ENCODE results near the gene CHD9. TPM values are rescaled to one million over a fixed set of nuclear protein-coding genes. Genes with fewer than 3 reads are reported as not detected.

CHD9 gene
- total RNA-seq, 4 donors from 2014 or later: 29.0 to 68.5 (median 37.3) TPM

- no peak for DNase-seq
- intact Hi-C loops (cut with DNase I): no loop called here
- 73 to 90% methylated on average over 3 of the region's 3 CpGs for WGBS, 2 donors
- Histone ChIP-seq H3K27me3 (no peaks in the 10 kb centered on the region), H3K36me3 (peaks cover 0 to 7% (median 0%) of the 10 kb centered on the region in 3 donors), H3K9me3 (peaks cover 0 to 10% (median 0%) of the 10 kb centered on the region in 3 donors), H3K27ac (no peak overlapping the region), H3K4me1 (peaks cover 0 to 27% (median 0%) of the 10 kb centered on the region in 3 donors), H3K4me3 (no peak overlapping the region)
- TF ChIP-seq, protein P1, sequence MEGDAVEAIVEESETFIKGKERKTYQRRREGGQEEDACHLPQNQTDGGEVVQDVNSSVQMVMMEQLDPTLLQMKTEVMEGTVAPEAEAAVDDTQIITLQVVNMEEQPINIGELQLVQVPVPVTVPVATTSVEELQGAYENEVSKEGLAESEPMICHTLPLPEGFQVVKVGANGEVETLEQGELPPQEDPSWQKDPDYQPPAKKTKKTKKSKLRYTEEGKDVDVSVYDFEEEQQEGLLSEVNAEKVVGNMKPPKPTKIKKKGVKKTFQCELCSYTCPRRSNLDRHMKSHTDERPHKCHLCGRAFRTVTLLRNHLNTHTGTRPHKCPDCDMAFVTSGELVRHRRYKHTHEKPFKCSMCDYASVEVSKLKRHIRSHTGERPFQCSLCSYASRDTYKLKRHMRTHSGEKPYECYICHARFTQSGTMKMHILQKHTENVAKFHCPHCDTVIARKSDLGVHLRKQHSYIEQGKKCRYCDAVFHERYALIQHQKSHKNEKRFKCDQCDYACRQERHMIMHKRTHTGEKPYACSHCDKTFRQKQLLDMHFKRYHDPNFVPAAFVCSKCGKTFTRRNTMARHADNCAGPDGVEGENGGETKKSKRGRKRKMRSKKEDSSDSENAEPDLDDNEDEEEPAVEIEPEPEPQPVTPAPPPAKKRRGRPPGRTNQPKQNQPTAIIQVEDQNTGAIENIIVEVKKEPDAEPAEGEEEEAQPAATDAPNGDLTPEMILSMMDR (IDR thresholded peaks at IDR 0.05): no peak
- no peak for TF ChIP-seq POLR2A (IDR thresholded peaks at IDR 0.05)
Observed at GRCh38 chr16:53147500-53148065, 92.8 kb downstream of the CHD9 start.

GRCh38 chr16:53150769-53151168, 96.0 kb downstream of the CHD9 start:
- no peak overlapping the region for H3K4me3 ChIP-seq
- TF ChIP-seq POLR2A (IDR thresholded peaks at IDR 0.05): no peak
- TF ChIP-seq, protein P1 (IDR thresholded peaks at IDR 0.05): no peak
- peaks cover 0 to 14% (median 0%) of the 10 kb centered on the region in 3 donors for H3K36me3 ChIP-seq
- intact Hi-C loops (cut with DNase I): no loop called here
- H3K9me3 ChIP-seq: peaks cover 0 to 10% (median 0%) of the 10 kb centered on the region in 3 donors
- H3K4me1 ChIP-seq: peaks cover 0 to 43% (median 0%) of the 10 kb centered on the region in 3 donors
- no peak overlapping the region for H3K27ac ChIP-seq
- no peak for DNase-seq
- H3K27me3 ChIP-seq: no peaks in the 10 kb centered on the region
- 95 to 99% methylated on average over 3 of the region's 3 CpGs for WGBS, 2 donors

DNA sequence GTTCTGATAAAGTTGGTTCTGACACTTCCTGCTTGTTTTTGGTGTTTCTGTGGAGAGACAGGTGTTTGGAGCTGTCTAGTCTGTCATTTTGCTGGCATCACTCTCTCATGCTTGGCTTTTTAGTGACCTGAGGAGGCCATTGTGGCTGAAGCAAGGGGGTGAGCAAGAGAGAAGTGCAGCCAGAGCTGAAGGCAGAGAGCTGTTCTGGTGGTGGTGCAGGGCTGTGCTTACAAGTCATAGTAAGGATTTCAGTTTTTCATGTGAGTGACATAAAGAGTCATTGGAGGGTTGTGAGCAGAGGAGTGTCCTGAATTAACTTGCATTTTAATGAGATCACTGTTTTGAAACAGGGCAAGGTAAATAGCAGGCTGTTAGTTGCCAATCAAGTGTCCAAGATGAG, 97.5 kb downstream of the CHD9 start:
- TF ChIP-seq POLR2A (IDR thresholded peaks at IDR 0.05): no peak
- TF ChIP-seq, protein P1 (IDR thresholded peaks at IDR 0.05): no peak
- Histone ChIP-seq H3K27ac (no peak overlapping the region), H3K27me3 (no peaks in the 10 kb centered on the region), H3K9me3 (peaks cover 0 to 10% (median 0%) of the 10 kb centered on the region in 3 donors), H3K36me3 (peaks cover 4 to 30% (median 5%) of the 10 kb centered on the region in 3 donors), H3K4me1 (peaks cover 0 to 37% (median 0%) of the 10 kb centered on the region in 3 donors), H3K4me3 (no peak overlapping the region)
- DNase-seq: no peak
- intact Hi-C loops (cut with DNase I): no loop called here

- H3K36me3 ChIP-seq: peaks cover 4 to 36% (median 5%) of the 10 kb centered on the region in 3 donors
- DNase-seq: no peak
- no peak overlapping the region for H3K4me3 ChIP-seq
- peaks cover 0 to 10% (median 0%) of the 10 kb centered on the region in 3 donors for H3K9me3 ChIP-seq
- H3K27me3 ChIP-seq: no peaks in the 10 kb centered on the region
- no peak overlapping the region for H3K27ac ChIP-seq
- intact Hi-C loops (cut with DNase I): no loop called here
- peaks cover 0 to 30% (median 0%) of the 10 kb centered on the region in 3 donors for H3K4me1 ChIP-seq
- TF ChIP-seq, protein P1 (IDR thresholded peaks at IDR 0.05): no peak
- TF ChIP-seq POLR2A (IDR thresholded peaks at IDR 0.05): no peak
Observed at GRCh38 chr16:53153130-53153529, 98.3 kb downstream of the CHD9 start.

DNA sequence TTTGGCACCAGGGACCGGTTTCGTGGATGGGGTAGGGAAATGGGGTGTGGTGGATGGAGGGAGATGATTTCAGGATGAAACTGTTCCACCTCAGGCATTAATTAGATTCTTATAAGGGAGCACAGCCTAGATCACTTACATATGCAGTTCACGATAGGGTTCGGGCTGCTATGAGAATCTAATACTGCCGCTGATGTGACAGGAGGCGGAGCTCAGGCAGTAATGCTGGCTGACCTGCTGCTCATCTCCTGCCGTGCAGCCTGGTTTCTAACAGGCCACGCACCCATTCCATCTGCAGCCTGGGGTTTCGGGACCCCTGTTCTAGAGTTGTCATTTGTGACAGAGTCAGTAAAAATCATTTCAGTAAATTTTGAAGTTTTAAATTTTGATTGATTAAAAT, 99.7 kb downstream of the CHD9 start:
- H3K4me1 ChIP-seq: peaks cover 0 to 30% (median 0%) of the 10 kb centered on the region in 3 donors
- no peaks in the 10 kb centered on the region for H3K27me3 ChIP-seq
- peaks cover 0 to 10% (median 0%) of the 10 kb centered on the region in 3 donors for H3K9me3 ChIP-seq
- peaks cover 4 to 41% (median 5%) of the 10 kb centered on the region in 3 donors for H3K36me3 ChIP-seq
- H3K27ac ChIP-seq: no peak overlapping the region
- WGBS, 2 donors: 56 to 67% methylated on average over 9 of the region's 9 CpGs
- TF ChIP-seq POLR2A (IDR thresholded peaks at IDR 0.05): no peak
- TF ChIP-seq, protein P1 (IDR thresholded peaks at IDR 0.05): no peak
- H3K4me3 ChIP-seq: no peak overlapping the region
- no peak for DNase-seq
- intact Hi-C loops (cut with DNase I): no loop called here
